Activated CD4-positive, alpha-beta T cell treated with anti-CD3 and anti-CD28 coated beads, Interleukin-2, Interleukin-6, amounts not matched to agents 100 ng/mL and 50 ng/mL, durations not matched to agents 16 hours and 8 hours (primary cell): ENCODE results near the gene SHISA9.

ENCODE experiments used
- DNase-seq: peaks from one replicate; pipeline ENCODE4 v3.0.0-alpha.2; 2020

The SHISA9 gene

DNA sequence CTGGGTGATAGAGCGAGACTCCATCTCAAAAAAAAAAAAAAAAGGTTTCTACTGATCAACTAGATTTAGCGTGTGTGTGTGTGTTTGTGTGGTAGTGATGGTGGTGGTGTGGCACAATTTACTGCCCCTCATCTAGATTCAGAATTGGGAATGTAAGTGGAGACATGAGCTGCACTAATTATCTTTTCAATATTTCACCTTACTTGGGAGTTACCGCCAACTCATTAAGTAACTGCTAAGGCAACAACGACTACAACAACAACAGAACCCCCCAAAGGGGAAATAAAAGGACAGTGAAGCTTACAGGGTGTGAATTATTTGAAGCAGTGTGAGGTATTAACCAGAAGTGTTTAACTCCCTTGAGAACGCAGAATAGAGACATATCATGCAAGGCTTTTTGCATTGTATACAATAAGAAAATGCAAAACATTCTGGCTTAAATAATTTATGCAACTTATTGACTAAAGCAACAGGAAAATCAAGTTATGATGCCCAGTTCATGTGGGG is 180.5 kb downstream of the SHISA9 start:
- DNase-seq: no peak

- no peak for DNase-seq
These were observed 182.3 kb downstream of the SHISA9 start for GRCh38 chr16:13083681-13084080.

- DNase-seq: no peak
These were observed 182.9 kb downstream of the SHISA9 start for GRCh38 chr16:13084331-13084730.

DNA sequence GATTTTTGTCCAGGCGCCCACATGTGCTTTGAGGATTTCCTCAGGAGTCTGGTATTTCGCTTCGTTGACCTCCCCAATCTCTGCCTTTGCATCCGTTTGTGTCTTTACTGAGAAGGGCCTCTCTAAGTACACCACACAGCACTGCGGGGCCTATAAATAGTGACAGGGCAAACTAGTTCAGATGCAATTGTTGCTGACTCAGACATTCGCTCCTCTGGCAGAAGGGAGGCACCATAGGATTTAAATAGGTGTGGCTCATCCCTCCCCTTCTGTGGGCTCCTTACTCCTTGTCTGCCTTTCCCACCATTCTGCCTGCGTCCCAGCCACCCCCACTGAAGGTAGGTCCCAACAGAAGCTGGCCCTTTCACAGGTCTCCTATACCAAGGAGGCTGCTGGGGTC is 192.3 kb downstream of the SHISA9 start:
- DNase-seq: no peak

DNA sequence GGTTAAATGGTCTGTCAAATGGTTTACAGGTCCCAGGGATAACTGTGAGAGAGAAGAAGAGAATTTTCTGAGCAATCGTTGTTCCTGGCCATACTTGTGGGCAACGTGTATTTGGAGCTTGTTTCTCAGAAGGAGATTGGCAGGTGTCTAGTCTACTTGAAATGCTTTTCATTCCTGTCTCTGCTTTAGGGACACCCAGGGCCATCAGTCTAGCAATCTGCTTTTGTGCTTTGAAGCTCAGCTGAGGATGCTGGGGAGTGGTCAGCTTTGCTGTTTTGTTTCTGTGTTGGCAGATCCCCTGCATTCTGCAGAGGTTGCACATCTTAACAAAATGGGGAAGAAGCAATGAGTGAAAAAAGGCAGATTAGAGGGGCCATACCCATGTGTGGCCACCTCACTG is 193.7 kb downstream of the SHISA9 start:
- DNase-seq: no peak

GRCh38 chr16:13098536-13098935 is 197.1 kb downstream of the SHISA9 start:
- no peak for DNase-seq

- DNase-seq: no peak
These were observed 198.4 kb downstream of the SHISA9 start for GRCh38 chr16:13099822-13100221.

GRCh38 chr16:13100970-13101369 is 199.6 kb downstream of the SHISA9 start:
- no peak for DNase-seq

- DNase-seq: no peak
These were observed 200.4 kb downstream of the SHISA9 start for GRCh38 chr16:13101828-13102227.

GRCh38 chr16:13102401-13102800 is 201.0 kb downstream of the SHISA9 start:
- DNase-seq: no peak

DNA sequence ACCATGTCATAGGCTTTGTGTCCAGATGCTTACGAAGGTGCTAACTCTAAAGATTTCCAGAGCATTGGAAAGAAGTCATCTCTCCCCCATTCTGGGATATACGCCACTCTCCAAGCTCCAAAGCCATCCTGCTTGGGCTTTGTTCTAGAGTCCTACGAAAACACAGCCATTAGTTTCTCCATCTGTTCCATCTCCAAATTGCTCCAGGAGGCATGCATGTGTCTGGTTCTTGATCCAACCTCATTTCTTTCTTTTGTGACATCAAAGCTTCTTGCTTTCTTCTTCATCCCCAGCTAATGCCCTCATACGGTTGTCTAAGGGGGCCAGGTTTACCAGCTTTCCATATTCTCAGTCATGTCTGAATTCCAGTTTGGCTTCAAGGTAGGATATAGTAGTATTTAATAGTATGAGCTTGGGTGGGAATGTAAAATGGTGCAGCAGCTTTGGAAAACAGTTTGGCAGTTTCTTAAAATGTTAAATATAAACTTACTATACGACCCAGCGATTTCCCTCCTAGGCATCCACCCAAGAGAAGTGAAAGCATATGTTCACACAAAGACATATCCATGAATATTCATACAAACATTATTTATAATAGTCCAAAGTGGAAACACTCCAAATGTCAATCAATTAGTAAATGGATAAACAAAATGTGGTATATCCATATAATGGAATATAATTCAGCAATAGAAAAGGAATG is 202.6 kb downstream of the SHISA9 start:
- no peak for DNase-seq

GRCh38 chr16:13104772-13105171 is 203.4 kb downstream of the SHISA9 start:
- DNase-seq: no peak

DNA sequence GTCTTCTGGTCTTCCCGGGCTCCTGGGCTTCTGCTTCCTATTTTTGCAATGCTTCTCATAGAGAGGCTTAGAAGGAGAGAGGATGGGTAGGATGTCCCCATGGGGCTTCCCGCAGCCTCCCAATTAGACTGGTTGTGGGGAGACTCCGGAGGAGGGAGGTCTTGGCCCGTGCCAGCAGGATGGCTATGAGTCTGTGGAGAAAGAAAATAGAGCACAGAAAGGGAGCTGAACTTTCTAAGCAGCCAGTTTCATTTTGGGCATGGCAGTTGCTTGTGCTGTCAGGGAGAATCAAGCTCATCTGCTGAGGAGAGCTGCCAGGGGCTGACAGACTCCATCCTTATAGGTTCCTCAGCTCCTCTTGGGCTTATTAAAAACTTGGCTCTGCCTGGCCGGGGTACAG is 204.0 kb downstream of the SHISA9 start:
- no peak for DNase-seq

DNA sequence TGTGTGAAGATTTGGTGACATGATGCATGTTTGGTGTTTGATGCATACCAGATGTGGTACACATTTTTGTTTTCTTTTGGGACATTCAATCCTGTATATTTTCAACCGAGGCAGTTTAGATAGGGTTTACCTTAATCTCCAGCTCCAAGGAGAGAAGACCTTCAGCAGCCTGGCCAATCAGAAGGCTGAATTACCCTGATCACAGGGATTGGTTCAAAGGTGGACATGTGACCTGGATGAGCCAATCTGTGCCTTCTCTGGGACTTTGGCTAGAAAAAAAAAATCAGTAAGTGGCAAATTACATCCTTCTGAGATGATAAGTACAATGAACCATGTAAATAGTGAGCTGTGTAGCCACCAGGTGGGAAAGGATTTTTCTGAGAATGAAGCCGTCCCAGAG is 205.1 kb downstream of the SHISA9 start:
- DNase-seq: no peak

DNA sequence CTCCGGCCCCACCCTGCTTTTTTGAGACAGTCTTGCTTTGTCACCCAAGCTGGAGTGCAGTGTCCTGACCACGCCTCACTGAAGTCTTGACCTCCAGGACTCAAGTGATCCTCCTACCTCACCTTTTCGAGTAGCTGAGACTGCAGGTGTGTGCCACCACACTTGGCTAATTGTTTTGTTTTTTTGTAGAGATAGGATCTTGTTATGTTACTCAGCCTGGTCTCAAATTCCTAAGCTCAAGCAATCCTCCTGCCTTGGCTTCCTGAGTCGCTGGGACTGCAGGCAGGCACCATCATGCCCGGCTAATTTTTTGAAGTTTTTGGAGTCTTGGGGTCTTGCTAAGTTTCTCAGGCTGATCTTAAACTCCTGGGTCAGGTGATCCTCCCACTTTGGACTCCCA is 206.7 kb downstream of the SHISA9 start:
- no peak for DNase-seq

GRCh38 chr16:13109171-13109570 is 207.8 kb downstream of the SHISA9 start:
- DNase-seq: no peak

- no peak for DNase-seq
These were observed 208.9 kb downstream of the SHISA9 start for GRCh38 chr16:13110124-13110796.

DNA sequence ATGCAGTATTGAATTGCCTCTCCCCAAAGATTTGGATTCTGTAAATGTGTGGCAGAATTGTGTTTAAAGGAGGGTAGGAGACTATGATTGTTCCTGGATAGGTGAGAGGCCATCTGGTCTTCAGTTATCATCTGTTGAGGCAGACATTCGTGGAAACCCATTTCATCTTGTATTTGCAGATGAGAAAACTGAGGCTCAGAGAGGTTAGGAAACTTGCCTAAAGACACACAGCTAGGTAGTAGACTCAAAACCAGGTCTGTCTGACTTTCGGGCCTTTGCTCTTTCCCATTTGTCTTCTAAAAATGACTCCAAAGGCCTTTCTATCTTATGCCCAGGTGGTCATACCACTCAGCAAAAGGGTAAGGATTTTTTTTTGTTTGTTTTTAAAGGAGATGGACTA is 210.3 kb downstream of the SHISA9 start:
- no peak for DNase-seq

- DNase-seq: no peak
These were observed 212.3 kb downstream of the SHISA9 start for GRCh38 chr16:13113741-13114140.

GRCh38 chr16:13118091-13118490 is 216.7 kb downstream of the SHISA9 start:
- DNase-seq: no peak

GRCh38 chr16:13120091-13120490 is 218.7 kb downstream of the SHISA9 start:
- DNase-seq: no peak

GRCh38 chr16:13120557-13120956 is 219.2 kb downstream of the SHISA9 start:
- no peak for DNase-seq

DNA sequence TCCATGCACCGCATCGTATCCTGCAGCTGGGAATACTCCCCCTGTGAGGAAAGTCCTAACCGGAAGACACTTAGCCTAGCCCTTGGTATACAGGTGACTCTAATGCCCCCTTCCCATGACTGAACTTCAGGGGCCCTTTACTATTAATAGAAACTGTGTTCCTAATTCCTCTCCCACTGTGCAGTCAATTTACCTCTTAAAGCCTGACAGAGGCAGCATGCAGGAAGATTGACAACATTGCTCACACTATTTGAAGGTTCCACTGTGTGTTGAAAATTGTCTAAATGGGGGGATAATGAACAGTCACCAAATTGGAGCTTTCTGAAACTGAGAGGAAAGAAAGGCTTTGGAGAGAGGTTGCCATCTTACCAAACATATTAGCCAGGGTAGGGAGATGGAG is 222.6 kb downstream of the SHISA9 start:
- no peak for DNase-seq

DNA sequence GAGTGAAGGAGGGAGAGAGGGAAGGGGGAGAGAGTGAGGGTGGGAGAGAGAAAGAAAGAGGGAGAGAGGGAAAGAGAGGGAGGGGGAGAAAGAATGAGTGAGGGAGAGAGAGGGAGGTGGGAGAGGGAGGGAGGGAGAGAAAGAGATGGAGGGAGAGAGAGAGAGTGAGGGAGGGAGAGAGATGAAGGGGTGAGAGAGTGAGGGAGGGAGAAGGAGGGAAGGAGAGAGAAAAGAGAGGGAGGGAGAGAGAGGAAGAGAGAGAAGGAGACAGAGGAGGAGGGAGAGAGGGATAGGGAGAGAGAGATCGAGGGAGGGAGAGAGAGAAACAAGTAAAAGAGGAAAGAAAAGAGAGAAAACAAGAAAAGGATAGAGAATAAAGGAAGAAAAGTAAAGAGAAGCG is 225.7 kb downstream of the SHISA9 start:
- DNase-seq: no peak

DNA sequence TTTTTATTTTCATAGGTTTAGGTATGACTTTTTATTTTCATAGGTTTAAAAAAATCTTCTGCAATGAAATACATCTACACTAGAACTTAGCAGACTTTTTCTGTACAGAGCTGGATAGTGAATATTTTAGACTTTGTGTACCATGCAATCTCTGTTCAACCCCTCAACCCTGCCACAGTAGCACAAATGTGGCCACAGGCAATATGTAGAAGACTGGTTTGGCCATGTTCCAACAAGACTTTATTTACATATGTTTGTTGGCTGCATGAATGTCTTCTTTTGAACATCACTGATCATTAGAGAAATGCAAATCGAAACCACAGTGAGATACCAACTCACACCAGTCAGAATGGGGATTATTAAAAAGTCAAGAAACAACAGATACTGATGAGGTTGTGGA is 229.2 kb downstream of the SHISA9 start:
- no peak for DNase-seq
